SK-N-MC (cell line): ENCODE data around the gene RITA1.

Experiments used
- EZH2 ChIP-seq: fragments of 200-600 bp; sonication (generic); IDR thresholded peaks from one replicate; pipeline ENCODE4 v1.6.1; 2017; ENCODE audit warnings: antibody characterized with exemption
- FOXP2 ChIP-seq: optimal IDR thresholded peaks from 2 replicates; pipeline ENCODE3; 2011; ENCODE audit warnings: mild to moderate bottlenecking, moderate library complexity; ENCODE audit not compliant: insufficient read depth; ENCODE audit errors: extremely low read length, control extremely low read depth
- POLR2AphosphoS5 ChIP-seq: IDR thresholded peaks from 2 replicates; pipeline ENCODE4 v1.6.1; 2012; ENCODE audit warnings: mild to moderate bottlenecking, low read depth, low read length, borderline replicate concordance

DNA sequence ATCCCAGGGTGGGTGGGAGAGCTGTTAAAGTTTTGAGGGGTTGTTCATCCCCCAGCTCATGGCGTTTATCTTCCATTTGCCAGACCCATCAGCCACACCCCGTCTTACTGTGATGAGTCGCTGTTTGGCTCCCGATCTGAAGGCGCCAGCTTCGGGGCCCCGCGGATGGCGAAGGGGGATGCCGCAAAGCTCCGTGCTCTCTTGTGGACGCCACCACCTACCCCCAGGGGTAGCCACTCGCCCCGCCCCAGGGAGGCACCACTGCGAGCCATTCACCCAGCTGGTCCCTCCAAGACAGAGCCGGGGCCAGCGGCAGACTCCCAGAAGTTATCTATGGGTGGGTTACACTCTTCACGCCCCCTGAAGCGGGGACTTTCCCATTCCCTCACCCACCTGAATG, 5.7 kb downstream of the RITA1 start:
- no peak for TF ChIP-seq POLR2AphosphoS5
- no peak for TF ChIP-seq EZH2
- no peak for TF ChIP-seq FOXP2
